ENCODE data around the gene ABCA9.

ABCA9 gene

GRCh38 chr17:69058165-69058564 lies 2.6 kb downstream of the ABCA9 start:
- TF ChIP-seq, protein P1, sequence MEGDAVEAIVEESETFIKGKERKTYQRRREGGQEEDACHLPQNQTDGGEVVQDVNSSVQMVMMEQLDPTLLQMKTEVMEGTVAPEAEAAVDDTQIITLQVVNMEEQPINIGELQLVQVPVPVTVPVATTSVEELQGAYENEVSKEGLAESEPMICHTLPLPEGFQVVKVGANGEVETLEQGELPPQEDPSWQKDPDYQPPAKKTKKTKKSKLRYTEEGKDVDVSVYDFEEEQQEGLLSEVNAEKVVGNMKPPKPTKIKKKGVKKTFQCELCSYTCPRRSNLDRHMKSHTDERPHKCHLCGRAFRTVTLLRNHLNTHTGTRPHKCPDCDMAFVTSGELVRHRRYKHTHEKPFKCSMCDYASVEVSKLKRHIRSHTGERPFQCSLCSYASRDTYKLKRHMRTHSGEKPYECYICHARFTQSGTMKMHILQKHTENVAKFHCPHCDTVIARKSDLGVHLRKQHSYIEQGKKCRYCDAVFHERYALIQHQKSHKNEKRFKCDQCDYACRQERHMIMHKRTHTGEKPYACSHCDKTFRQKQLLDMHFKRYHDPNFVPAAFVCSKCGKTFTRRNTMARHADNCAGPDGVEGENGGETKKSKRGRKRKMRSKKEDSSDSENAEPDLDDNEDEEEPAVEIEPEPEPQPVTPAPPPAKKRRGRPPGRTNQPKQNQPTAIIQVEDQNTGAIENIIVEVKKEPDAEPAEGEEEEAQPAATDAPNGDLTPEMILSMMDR (IDR thresholded peaks at IDR 0.05; ENCODE audit: borderline replicate concordance, insufficient read depth, low read depth, low read length), result no peak
- H3K4me3 ChIP-seq (ENCODE audit: low read depth, low read length), result no peak overlapping the region

DNA sequence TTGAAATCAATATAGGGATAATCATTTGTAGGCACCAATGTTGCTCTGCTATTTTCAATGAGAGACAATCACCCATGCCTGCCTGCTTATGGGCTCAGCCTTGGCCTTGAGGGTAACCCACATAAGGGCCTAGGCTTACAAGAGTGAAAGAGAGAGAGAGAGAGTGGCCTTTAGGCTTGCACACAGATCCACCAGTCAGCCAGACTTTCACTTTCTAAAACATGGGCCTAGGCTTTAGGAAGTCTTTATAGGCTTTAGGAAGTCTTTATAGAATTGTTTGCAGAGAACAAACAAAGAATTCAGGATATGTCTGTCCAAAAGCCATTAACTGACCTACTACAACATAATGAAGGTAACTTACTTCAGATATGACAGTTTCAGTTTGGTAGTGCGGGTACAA lies 3.4 kb downstream of the ABCA9 start:
- TF ChIP-seq, protein P1 (IDR thresholded peaks at IDR 0.05; ENCODE audit: borderline replicate concordance, insufficient read depth, low read depth, low read length), result no peak
- H3K4me3 ChIP-seq (ENCODE audit: low read depth, low read length), result no peak overlapping the region

DNA sequence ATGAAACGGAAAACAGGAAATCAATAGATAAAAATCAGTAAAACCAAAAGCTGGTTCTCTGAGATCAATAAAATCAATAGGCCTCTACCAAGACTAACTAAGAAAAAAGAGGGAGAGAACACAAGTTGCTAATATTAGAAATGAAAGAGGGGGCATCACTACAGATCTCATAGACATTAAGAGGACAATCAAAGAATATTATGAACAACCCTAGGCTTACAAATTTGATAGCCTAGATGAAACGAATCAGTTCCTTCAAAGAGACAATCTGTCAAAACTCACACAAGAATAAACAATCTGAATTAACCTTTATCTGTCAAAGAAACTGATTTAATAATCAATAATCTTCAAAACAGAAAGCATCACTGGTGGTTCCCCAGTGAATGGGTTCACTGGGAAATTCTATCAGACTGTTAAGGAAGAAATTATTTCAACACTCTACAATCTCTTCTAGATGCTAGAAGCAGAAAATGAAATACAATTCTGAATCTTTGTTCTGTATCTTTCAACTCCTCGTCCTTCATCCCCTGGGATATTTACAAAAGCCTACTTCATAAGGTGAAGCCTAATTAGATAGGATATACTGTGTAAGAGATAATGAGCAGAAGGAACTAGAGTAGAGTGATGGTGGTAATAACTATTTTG lies 4.4 kb downstream of the ABCA9 start:
- no peak overlapping the region for H3K4me3 ChIP-seq (ENCODE audit: low read depth, low read length)
- TF ChIP-seq, protein P1 (IDR thresholded peaks at IDR 0.05; ENCODE audit: borderline replicate concordance, insufficient read depth, low read depth, low read length), result no peak

- TF ChIP-seq, protein P1 (IDR thresholded peaks at IDR 0.05; ENCODE audit: borderline replicate concordance, insufficient read depth, low read depth, low read length), result no peak
- no peak overlapping the region for H3K4me3 ChIP-seq (ENCODE audit: low read depth, low read length)
These were observed 5.4 kb downstream of the ABCA9 start for GRCh38 chr17:69055334-69055733.

GRCh38 chr17:69050999-69051775 lies 9.5 kb downstream of the ABCA9 start:
- H3K4me3 ChIP-seq (ENCODE audit: low read depth, low read length), result no peak overlapping the region

DNA sequence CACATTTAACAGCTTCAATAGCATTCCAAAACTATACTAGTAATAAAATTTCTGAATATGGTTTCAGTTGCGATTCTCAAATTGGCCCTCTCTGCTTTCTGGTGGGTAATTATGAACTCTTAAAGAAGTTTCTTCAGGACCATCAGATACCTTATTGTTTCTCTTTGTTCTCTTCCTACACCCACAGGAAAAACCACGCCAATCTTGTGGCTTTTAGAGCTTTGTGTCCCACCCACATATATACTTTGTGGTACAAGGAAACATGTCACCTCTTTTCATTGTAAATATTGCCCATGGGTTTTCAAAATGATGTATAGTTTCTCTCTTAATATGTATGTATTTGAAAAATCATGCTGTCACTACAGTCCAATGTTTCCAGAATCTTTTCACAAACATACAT lies 12.1 kb downstream of the ABCA9 start:
- TF ChIP-seq, protein P1 (IDR thresholded peaks at IDR 0.05; ENCODE audit: borderline replicate concordance, insufficient read depth, low read depth, low read length), result no peak
- H3K4me3 ChIP-seq (ENCODE audit: low read depth, low read length), result no peak overlapping the region

More at GRCh38 chr17:69050999-69051775, 9.5 kb downstream of the ABCA9 start:
- TF ChIP-seq, protein P1 (IDR thresholded peaks at IDR 0.05; ENCODE audit: borderline replicate concordance, insufficient read depth, low read depth, low read length), result no peak

Measured in GM12875 (cell line).